Peyer's patch (tissue), 4 donors: ENCODE results near the gene C3AR1. TPM values are rescaled to one million over a fixed set of nuclear protein-coding genes. Genes with fewer than 3 reads are reported as not detected.
"Not testable (repeated sequence)": the region's sequence is repeated elsewhere in the genome, so short reads cannot be mapped to it uniquely, and the experiment has no call there.

Source experiments
- DNase-seq, 3 donors: peaks; one replicate each; pipeline ENCODE4 v3.0.0-alpha.2; 2017 to 2019
- H3K27ac ChIP-seq, 4 donors: fragments of 200-600 bp; sonication (generic); one replicate each; pipeline ENCODE4 v1.5.1; 2016 to 2019
- H3K27me3 ChIP-seq, 2 donors: fragments of 200-600 bp; sonication (generic); one replicate each; pipeline ENCODE4 v1.5.1; 2019
- H3K36me3 ChIP-seq, 3 donors: fragments of 200-600 bp; sonication (generic); one replicate each; pipeline ENCODE4 v1.5.1; 2016 to 2019
- H3K4me1 ChIP-seq, 4 donors: fragments of 200-600 bp; sonication (generic); one replicate each; pipeline ENCODE4 v1.5.1; 2016 to 2019
- H3K4me3 ChIP-seq, 4 donors: fragments of 200-600 bp; sonication (generic); 1 replicate in 3 of 4; 2 replicates in 1 of 4; pipeline ENCODE4 v1.5.1; 2016 to 2019; ENCODE audit warnings: mild to moderate bottlenecking in 1 of 4
- H3K9me3 ChIP-seq, 4 donors: fragments of 200-600 bp; sonication (generic); one replicate each; pipeline ENCODE4 v1.5.1; 2016 to 2019; ENCODE audit warnings: mild to moderate bottlenecking in 1 of 4
- POLR2A ChIP-seq, 2 donors: fragments of 450-650 bp; IDR thresholded peaks; one replicate each; pipeline ENCODE4 v1.5.1; 2017; ENCODE audit warnings: antibody characterized with exemption in 2 of 2, mild to moderate bottlenecking in 2 of 2, moderate library complexity in 2 of 2
- total RNA-seq, 4 donors: library from RNA; depleted of rRNA; stranded (reverse); fragments of >200 nt; gene quantifications; one replicate each; pipeline ENCODE4 v1.1.0, GENCODE V29; 2016
- TF ChIP-seq, protein P1 (sequence below), 6 experiments: fragments of 450-650 bp in 4 of 6; fragments of 200-600 bp in 2 of 6; sonication (generic) in 1 of 6; IDR thresholded peaks; one replicate each; pipeline ENCODE4 v1.5.1; 2017 to 2019; ENCODE audit warnings: antibody characterized with exemption in 6 of 6, mild to moderate bottlenecking in 3 of 6, moderate library complexity in 1 of 6

The C3AR1 gene
- total RNA-seq, 4 donors from 2014 or later = 0.70 to 2.9 (median 1.5) TPM

DNA sequence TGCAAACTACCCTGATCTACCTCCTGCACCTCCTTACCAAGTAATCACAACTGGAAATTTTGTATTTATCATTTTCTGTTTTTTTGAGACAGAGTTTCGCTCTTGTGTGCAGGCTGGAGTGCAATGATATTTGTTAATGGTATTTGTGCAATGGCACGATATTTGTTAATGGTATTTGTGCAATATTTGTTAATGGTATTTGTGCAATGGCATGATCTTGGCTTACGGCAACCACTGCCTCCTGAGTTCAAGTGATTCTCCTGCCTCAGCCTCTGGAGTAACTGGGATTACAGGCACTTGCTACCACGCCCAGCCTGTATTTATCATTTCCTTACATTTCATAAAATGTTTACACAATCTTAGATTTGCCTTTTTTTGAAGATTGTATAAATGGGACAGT lies 10.2 kb upstream of the C3AR1 start:
- no peak for DNase-seq

DNA sequence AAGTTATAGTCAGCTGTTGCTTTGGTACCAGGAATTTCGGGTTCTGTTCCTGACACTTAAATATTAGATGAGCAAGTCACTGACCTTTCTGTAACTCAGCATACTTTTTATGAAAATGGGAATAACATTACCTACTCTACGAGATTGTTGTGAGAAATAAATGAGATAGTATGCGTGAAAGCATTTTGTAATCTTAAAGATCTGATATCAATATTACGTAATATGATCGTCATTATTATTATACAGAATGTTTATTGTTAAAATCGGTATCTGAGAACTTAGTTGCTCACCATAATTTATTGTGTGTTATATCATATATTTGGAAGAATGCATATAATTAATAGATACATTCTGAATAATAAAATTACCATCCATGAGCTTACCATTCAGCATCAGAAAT lies 9.8 kb upstream of the C3AR1 start:
- H3K27me3 ChIP-seq = no peaks in the 10 kb centered on the region
- no peak for TF ChIP-seq POLR2A (IDR thresholded peaks at IDR 0.05)
- DNase-seq = no peak
- H3K27ac ChIP-seq = no peak overlapping the region
- H3K4me1 ChIP-seq = no peaks in the 10 kb centered on the region
- no peak overlapping the region for H3K4me3 ChIP-seq
- H3K36me3 ChIP-seq = no peaks in the 10 kb centered on the region
- H3K9me3 ChIP-seq = no peaks in the 10 kb centered on the region

More for the DNA sequence above, 10.2 kb upstream of the C3AR1 start:
- Histone ChIP-seq H3K27me3 (no peaks in the 10 kb centered on the region), H3K36me3 (no peaks in the 10 kb centered on the region), H3K4me3 (no peak overlapping the region), H3K9me3 (no peaks in the 10 kb centered on the region), H3K4me1 (no peaks in the 10 kb centered on the region), H3K27ac (no peak overlapping the region)
- TF ChIP-seq POLR2A (IDR thresholded peaks at IDR 0.05) = no peak
- TF ChIP-seq, protein P1, sequence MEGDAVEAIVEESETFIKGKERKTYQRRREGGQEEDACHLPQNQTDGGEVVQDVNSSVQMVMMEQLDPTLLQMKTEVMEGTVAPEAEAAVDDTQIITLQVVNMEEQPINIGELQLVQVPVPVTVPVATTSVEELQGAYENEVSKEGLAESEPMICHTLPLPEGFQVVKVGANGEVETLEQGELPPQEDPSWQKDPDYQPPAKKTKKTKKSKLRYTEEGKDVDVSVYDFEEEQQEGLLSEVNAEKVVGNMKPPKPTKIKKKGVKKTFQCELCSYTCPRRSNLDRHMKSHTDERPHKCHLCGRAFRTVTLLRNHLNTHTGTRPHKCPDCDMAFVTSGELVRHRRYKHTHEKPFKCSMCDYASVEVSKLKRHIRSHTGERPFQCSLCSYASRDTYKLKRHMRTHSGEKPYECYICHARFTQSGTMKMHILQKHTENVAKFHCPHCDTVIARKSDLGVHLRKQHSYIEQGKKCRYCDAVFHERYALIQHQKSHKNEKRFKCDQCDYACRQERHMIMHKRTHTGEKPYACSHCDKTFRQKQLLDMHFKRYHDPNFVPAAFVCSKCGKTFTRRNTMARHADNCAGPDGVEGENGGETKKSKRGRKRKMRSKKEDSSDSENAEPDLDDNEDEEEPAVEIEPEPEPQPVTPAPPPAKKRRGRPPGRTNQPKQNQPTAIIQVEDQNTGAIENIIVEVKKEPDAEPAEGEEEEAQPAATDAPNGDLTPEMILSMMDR (IDR thresholded peaks at IDR 0.05) = no peak

DNA sequence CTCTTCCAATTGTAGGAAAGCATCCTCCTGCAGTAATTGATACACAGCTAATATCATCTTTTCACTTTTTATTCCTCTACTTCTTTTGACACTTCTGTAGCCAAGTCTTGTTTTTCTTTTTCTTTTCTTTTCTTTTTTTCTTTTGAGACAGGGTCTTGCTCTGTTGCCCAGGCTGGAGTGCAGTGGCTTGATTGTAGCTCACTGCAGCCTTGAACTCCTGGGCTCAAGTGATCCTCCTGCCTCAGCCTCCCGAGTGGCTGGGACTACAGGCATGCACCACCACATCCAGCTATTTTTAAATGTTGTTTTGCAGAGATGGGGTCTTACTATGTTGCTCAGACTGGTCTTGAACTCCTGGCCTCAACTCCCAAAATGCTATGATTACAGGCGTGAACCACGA lies 5.7 kb upstream of the C3AR1 start:
- DNase-seq, H3K27ac ChIP-seq: not testable (repeated sequence)

DNA sequence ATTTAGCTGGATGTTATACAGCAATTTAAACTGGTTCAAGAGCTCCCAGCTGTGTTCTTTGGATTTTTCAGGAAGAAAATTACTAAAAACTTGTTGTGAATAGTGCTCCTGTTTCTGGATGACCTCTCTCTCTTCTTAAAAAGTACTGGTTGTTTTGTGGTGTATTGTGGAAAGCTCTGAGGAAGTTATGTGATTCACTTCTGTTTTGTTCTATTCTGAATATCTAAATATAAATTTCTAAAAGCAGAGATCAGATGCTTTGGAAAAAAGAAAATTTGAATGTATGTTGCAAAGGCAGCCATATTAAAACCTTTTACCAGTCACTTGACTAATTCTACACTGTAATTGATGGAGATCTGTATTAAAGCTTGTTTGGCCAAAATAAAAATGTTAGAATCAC lies 3.4 kb upstream of the C3AR1 start:
- H3K27ac ChIP-seq = peak overlapping the region in 1 of 4 donors; percentile 41
- no peak for DNase-seq

More for the DNA sequence above, 5.7 kb upstream of the C3AR1 start:
- H3K36me3 ChIP-seq, H3K4me3 ChIP-seq, H3K27me3 ChIP-seq, H3K4me1 ChIP-seq, H3K9me3 ChIP-seq: not testable (repeated sequence)

DNA sequence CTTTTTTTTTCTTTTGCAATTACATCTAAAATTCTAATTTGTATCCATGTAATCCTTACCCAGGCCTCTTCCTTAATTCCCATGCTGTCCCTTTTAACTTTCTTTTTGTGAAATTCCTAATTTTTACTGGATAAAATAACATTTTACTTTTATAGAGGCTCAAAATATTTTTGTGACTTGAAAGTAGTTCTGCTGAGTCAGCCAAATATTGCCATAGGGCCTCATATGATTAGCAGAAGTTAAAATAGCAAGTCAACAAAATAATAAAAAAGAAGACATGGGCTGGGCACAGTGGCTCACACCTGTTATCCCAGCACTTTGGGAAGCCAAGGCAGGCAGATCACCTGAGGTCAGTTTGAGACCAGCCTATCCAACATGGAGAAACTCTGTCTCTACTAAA lies 2.0 kb downstream of the C3AR1 start:
- Histone ChIP-seq H3K4me3 (no peak overlapping the region), H3K36me3 (no peaks in the 10 kb centered on the region), H3K27ac (peak overlapping the region in 1 of 4 donors; percentile 41), H3K4me1 (no peaks in the 10 kb centered on the region), H3K27me3 (no peaks in the 10 kb centered on the region), H3K9me3 (no peaks in the 10 kb centered on the region)
- TF ChIP-seq, protein P1 (IDR thresholded peaks at IDR 0.05) = no peak
- TF ChIP-seq POLR2A (IDR thresholded peaks at IDR 0.05) = no peak
- DNase-seq = no peak

More for the DNA sequence above, 3.4 kb upstream of the C3AR1 start:
- H3K4me3 ChIP-seq = no peak overlapping the region
- H3K36me3 ChIP-seq = no peaks in the 10 kb centered on the region
- H3K9me3 ChIP-seq = no peaks in the 10 kb centered on the region
- no peaks in the 10 kb centered on the region for H3K4me1 ChIP-seq
- H3K27me3 ChIP-seq = no peaks in the 10 kb centered on the region
- TF ChIP-seq POLR2A (IDR thresholded peaks at IDR 0.05) = no peak
- TF ChIP-seq, protein P1 (IDR thresholded peaks at IDR 0.05) = no peak

DNA sequence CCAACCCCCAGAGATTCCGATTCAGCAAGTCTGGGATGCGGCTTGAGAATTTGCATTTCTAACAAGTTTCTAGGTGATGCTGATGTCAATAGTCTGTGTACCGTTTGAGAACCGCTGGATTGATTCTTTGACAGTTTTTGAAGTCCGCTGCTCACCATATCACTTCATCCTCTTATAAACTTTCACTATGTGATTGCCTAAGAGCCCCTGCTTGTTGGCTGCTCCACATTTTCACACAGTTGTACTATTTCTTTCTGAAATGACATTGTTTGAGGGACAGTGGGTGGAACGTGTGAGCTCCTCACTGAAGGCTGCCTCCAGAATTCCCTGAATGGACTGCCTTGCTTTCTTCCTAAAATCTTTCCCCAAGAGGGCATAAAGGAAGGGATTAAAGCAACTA lies 7.7 kb downstream of the C3AR1 start:
- no peak overlapping the region for H3K4me3 ChIP-seq
- no peaks in the 10 kb centered on the region for H3K9me3 ChIP-seq
- no peaks in the 10 kb centered on the region for H3K27me3 ChIP-seq
- peak overlapping the region in 1 of 4 donors; percentile 8 for H3K27ac ChIP-seq
- TF ChIP-seq POLR2A (IDR thresholded peaks at IDR 0.05) = no peak
- TF ChIP-seq, protein P1 (IDR thresholded peaks at IDR 0.05) = no peak
- peaks cover 0 to 26% (median 0%) of the 10 kb centered on the region in 3 donors for H3K36me3 ChIP-seq
- no peak for DNase-seq
- no peaks in the 10 kb centered on the region for H3K4me1 ChIP-seq

DNA sequence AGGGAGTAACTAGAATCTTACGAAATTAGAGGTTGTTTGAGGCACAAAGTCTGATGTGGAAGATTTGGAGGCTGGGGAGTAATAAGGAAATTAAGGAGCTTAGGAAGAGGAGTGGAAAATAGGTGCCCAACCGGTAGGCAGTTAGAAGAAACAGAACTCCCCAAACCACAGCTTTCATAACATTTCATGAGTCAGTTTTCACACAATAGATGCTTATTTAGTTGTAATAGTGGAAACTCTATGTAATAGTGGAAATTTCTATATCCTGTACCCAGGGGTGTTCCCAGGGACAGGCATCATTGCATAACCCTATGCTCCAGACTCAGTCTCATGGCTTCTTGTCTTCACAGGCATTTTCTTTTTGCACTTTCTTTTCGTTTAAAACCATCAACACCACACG lies 8.3 kb downstream of the C3AR1 start:
- TF ChIP-seq, protein P1 (IDR thresholded peaks at IDR 0.05) = no peak
- no peak for TF ChIP-seq POLR2A (IDR thresholded peaks at IDR 0.05)
- no peaks in the 10 kb centered on the region for H3K4me1 ChIP-seq
- no peak for DNase-seq
- peaks cover 0 to 33% (median 0%) of the 10 kb centered on the region in 3 donors for H3K36me3 ChIP-seq
- no peak overlapping the region for H3K4me3 ChIP-seq
- H3K9me3 ChIP-seq = no peaks in the 10 kb centered on the region
- no peaks in the 10 kb centered on the region for H3K27me3 ChIP-seq
- H3K27ac ChIP-seq = no peak overlapping the region
